Astrocyte of the spinal cord (primary cell): ENCODE data around the gene ARHGEF16.
A peak's percentile ranks its signal among the peaks of the same experiment; 100 is the strongest.

ENCODE experiments used
- DNase-seq: peaks from one replicate; pipeline ENCODE4 v3.0.0; 2011; ENCODE audit warnings: low read depth, low spot score
- H3K4me3 ChIP-seq: 2 replicates; pipeline ENCODE4 v1.5.1; 2011; ENCODE audit warnings: low read depth, mild to moderate bottlenecking, low read length, moderate library complexity
- CTCF ChIP-seq: IDR thresholded peaks from 2 replicates; pipeline ENCODE4 v1.5.1; 2012; ENCODE audit warnings: low read depth, mild to moderate bottlenecking, low read length, inconsistent platforms
- in situ Hi-C: cut with HindIII; loops from 2 replicates; pipeline ENCODE4 v1.10.0; 2017; ENCODE audit warnings: low sequenced_read_pairs

Gene ARHGEF16

GRCh38 chr1:3501856-3502640, 47.6 kb downstream of the ARHGEF16 start:
- no peak overlapping the region for H3K4me3 ChIP-seq
- DNase-seq: peak; percentile 43
- no peak for TF ChIP-seq CTCF
- in situ Hi-C loops: no loop called here

- no peak overlapping the region for H3K4me3 ChIP-seq
- in situ Hi-C loops: no loop called here
- no peak for TF ChIP-seq CTCF
- no peak for DNase-seq
These were observed 48.4 kb downstream of the ARHGEF16 start for GRCh38 chr1:3502641-3503524.

- no peak for TF ChIP-seq CTCF
- no peak for DNase-seq
- H3K4me3 ChIP-seq: no peak overlapping the region
- in situ Hi-C loops: no loop called here
These were observed 49.0 kb downstream of the ARHGEF16 start for GRCh38 chr1:3503525-3503886.

GRCh38 chr1:3504151-3504821, 49.8 kb downstream of the ARHGEF16 start:
- no peak for TF ChIP-seq CTCF
- DNase-seq: peak; percentile 87
- in situ Hi-C loops: no loop called here
- H3K4me3 ChIP-seq: no peak overlapping the region

- no peak for TF ChIP-seq CTCF
- DNase-seq: no peak
- in situ Hi-C loops: no loop called here
- no peak overlapping the region for H3K4me3 ChIP-seq
These were observed 50.3 kb downstream of the ARHGEF16 start for GRCh38 chr1:3504822-3505153.

GRCh38 chr1:3505161-3505560, 50.7 kb downstream of the ARHGEF16 start:
- no peak for DNase-seq
- no peak overlapping the region for H3K4me3 ChIP-seq
- in situ Hi-C loops: no loop called here
- no peak for TF ChIP-seq CTCF
